ENCODE measurements around the gene OR5B21.

Gene OR5B21

GRCh38 chr11:58508005-58508404 is at the start of gene OR5B21:
Gene OR5B21, minus strand, starts transcription at chr11:58508105. Its CDS starts 0 bp downstream, at chr11:58508105.
- DNase-seq (ENCODE audit: low read depth): no peak

GRCh38 chr11:58549644-58550043 is 41.7 kb upstream of the OR5B21 start:
- DNase-seq (ENCODE audit: low read depth): no peak

- DNase-seq (ENCODE audit: low read depth): no peak
Observed at GRCh38 chr11:58546841-58547240, 38.9 kb upstream of the OR5B21 start.

DNA sequence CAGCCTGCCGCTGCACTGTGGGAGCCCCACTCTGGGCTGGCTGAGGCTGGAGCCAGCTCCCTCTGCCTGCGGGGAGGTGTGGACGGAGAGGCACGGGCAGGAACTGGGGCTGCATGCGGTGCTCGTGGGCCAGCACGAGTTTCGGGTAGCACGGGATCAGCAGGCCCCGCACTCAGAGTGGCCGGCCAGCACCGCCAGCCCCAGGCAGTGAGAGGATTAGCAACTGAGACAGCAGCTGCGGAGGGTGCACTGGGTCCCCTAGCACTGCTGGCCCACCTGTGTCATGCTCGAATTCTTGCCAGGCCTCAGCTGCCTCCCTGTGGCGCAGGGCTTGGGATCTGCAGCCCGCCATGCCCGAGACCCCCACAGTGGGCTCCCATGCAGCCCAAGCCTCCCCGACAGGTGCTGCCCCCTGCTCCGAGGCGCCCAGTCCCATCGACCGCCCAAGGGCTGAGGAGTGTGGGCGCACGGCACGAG is 24.0 kb upstream of the OR5B21 start:
- DNase-seq (ENCODE audit: low read depth): no peak

DNA sequence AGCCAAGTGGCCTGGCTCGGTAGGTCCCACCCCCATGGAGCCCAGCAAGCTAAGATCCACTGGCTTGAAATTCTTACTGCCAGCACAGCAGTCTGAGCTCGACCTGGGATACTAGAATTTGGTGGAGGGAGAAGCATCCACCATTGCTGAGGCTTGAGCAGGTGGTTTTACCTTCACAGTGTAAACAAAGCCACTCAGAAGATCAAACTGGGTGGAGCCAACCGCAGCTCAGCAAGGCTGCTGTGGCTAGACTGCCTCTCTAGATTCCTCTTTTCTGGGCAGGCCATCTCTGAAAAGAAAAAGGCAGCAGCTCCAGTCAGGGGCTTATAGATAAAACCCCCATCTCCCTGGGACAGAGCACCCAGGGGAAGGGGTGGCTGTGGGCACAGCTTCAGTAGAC is 22.3 kb upstream of the OR5B21 start:
- no peak for DNase-seq (ENCODE audit: low read depth)

- no peak for DNase-seq (ENCODE audit: low read depth)
Observed at GRCh38 chr11:58527429-58527828, 19.5 kb upstream of the OR5B21 start.

DNA sequence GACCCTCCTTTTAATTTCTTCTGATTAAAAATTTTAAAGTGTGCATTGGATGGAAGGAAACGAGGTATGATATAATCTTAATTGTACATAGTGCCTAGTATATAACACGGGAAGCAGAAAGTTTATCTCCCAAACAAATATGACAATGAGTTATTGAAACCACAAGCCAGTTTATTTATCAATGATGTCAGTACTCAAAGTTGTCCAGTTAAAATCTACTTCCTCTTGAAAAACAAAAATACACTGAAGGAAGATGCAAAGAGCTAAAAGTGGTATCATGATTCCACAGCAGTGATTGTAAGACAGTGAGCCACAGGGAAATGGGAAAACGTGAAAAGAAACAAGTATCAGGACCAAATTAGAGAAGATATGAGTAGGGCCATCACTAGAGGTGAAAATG is 18.8 kb upstream of the OR5B21 start:
- no peak for DNase-seq (ENCODE audit: low read depth)

DNA sequence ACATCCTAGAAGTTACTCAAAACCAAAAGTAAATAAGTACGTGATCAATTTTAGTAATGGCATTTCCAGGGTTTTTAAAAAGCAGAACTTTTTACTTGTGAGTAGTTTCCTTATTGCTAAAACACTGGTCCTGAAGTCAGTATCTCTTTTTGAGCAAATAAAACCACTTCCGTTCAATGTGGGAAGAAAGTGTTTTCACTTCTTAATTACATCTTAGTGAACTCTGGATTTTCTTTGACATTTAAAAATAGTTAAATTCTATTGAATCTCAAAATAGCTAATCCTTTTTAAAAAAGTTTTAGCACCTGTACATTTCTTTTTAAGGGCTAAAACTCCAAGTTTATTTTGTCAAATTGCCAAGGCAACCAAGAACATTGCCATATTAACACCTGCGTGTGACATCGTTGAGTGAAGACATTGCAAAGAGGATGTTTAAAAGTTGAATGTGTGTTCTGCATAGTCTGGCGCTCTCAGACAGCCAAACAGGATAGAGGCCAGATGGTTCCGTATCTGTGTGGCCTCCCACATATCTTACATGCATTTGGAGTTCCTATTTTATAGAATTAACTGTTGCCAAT is 17.2 kb upstream of the OR5B21 start:
- DNase-seq (ENCODE audit: low read depth): no peak

DNA sequence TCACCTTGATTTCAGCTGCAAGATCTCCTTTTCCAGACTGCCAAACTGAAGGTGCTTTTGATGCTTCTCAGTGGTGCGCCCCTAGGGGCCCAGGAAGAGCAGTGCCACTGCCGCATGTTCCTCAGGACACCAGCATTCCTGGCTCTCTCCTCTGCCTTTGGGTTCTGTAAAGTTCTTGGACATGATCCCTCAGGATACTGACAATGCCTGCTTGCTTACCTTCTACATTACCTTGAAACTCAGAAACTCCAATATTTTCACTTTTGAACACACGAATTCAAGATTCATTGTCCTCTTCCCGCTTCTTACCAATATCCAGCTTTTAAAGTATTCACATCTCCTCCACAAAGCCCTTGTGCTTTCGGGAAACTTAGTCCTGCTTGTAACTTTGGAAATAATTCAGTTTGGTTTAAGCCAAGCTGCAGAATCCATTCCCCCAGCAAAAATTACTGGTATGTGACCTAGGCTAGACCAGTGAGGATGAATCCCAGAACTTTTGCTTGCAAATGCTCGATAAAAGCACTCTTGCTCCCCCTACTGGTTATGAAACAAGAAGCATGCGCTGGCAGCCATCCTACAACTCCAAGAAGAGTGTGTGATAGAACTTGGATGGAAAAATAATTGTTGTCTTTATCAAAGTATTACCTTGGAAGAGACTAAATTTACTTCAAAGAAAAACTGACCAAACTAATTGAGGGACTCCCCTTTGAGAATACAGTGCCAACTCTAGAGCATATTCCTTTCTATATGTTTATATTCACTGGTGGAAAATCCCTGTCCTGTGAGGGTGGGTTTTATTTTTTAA is 16.5 kb upstream of the OR5B21 start:
- DNase-seq (ENCODE audit: low read depth): peak; percentile 80

- peak; percentile 65 for DNase-seq (ENCODE audit: low read depth)
Observed at GRCh38 chr11:58513747-58514367, 6.0 kb upstream of the OR5B21 start.

DNA sequence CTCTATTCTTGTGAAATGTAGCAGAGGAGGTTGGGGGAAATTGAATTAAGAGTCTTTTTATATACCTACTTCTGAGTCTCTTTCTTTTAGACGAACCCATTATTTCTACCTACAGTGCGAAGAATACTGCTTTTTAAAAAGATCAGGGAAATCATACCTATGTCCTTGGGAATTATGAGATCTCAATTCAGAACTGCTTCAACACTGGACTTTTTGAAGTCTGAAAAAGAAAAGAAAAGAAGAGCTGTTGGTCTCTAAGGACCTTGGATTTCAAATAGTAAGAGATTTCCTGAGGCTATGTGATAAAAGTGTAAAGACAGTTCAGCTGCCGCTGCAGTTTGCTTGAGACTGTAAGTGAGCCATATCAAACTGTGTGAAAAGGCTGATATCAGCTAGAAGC is 3.7 kb upstream of the OR5B21 start:
- no peak for DNase-seq (ENCODE audit: low read depth)

DNA sequence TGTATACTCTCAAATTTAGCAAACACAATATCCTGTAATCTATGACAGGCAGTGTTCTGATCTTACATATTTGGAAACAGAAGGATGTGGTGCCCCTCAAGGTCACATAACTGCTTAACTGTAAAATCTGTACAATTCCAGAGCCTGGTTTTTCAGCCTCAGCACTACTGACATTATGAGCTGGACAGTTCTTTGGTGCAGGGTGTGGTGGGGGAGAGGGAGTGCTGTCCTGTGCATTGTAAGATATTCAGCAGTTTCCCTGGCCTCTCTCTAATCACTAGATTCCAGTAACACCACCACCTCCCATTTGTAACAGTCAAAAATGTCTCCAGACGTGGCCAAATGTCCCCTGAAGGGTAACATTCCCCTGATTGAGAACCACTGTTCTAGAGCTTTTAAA is 1.8 kb upstream of the OR5B21 start:
- peak; percentile 31 for DNase-seq (ENCODE audit: low read depth)

DNA sequence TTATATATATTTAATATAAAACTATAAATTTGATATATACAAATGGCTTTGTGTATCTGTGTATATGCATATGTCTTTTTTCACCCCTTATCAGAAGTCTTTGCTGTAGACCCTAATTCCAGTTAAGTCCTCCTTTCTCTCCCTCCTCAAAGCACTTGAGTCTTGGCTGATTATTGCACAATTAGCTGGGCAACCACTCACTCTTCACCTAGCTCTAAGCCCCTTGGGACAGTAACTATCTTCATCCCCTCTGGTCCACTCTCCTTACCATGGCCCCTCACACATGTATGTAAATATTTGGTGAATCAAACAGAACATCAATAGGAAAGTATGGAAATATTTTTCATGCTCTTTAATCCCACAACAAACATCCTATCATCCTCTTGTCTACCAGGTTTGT is 909 bp upstream of the OR5B21 start:
- DNase-seq (ENCODE audit: low read depth): no peak

- no peak for DNase-seq (ENCODE audit: low read depth)
Observed at GRCh38 chr11:58507355-58507754, 550 bp downstream of the OR5B21 start.

DNA sequence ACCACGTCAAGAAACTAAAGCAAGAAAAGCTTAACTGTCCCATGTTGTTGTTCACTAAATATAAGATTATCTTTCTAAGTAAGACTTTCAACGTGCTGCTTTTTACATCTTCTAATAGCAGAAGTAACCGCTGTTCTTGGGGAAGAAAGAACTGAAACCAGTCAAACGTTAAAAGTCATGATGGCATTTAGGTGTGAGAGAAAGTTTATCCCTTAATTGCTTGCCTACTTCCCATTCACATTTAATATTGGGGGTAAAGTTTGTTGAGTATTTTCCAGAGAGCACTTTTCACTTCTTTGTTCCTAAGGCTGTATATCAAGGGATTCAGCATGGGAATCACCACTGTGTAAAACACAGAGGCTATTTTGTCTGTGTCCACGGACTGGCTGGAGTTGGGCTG is 970 bp downstream of the OR5B21 start:
- no peak for DNase-seq (ENCODE audit: low read depth)

- no peak for DNase-seq (ENCODE audit: low read depth)
Observed at GRCh38 chr11:58505849-58506248, 2.1 kb downstream of the OR5B21 start.

GRCh38 chr11:58504232-58504631 is 3.7 kb downstream of the OR5B21 start:
- no peak for DNase-seq (ENCODE audit: low read depth)

DNA sequence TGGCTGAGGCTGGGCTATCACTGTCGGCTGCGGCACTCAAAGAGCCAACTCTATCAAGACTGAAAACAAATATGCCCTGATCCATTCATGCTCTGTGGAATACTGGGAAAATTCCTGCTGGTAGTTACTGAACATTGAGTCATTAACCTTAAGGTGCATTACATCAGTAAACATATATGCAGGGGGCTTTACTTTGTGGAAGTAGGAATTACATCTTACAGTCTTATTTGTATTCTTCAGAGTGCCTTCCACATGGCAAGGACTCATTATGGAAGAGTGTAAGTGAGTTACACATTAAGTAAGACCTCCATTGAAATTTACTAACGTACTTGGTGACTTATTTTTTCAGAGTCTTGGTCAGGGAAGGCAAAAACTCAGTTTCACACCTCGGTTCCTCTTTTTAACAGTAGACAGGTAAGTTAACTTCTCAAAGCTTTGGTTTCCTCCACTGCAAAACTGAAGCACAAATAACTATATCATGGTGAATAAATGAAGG is 4.5 kb downstream of the OR5B21 start:
- no peak for DNase-seq (ENCODE audit: low read depth)

DNA sequence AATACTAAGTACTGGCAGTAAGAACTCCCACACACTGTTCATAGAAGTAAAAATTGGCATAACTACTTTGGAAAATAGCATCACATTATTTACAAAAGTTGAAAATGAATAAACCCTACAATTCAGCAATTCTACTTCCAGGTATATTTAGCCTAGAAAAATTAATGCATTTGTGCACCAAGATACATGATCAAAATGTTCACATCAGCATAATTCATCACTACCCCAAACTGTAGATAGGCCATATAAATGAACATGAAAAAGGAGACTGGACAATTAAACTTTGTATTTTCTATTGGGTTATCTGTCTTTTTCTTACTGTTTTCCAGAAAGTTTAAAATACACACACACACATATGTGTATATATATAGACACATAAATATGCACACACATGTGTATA is 5.9 kb downstream of the OR5B21 start:
- DNase-seq (ENCODE audit: low read depth): no peak

DNA sequence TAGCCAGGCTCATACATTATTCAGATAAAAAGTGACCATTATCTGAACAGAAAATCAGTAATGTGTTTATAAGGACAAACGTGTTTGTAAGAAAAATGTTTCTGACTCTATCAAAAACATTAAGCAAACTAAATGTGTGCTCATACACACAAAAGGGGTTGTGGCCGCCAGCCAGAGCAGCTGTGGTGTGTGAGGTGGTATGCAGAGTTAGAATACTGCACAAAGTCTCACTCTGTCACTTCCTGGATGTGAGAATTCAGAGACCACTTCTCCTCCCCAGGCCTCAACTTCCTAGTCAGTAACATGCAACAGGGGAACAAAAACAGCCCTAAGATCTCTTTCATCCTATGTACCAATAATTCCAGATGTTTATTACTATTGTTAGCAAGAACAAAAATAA is 9.4 kb downstream of the OR5B21 start:
- no peak for DNase-seq (ENCODE audit: low read depth)

- no peak for DNase-seq (ENCODE audit: low read depth)
Observed at GRCh38 chr11:58497951-58498350, 10.0 kb downstream of the OR5B21 start.

DNA sequence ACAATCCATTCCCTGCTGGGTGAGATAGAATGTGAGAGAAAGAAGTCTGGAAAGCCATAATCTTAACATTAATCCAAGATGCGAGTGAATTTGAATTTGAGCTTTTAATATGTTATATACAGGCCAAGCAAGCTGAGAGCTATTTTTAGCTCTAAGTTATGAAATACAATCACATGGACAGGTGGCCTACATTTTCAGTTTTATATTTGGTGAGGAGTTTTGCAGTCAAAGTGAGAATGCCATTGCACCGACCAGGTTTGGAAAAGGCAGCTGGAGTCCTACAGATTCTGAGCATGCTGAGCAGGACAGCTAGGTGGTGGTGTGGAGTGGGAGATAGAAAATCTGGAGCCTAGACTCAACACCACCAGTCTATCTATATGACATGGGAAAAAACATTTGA is 12.0 kb downstream of the OR5B21 start:
- no peak for DNase-seq (ENCODE audit: low read depth)

DNA sequence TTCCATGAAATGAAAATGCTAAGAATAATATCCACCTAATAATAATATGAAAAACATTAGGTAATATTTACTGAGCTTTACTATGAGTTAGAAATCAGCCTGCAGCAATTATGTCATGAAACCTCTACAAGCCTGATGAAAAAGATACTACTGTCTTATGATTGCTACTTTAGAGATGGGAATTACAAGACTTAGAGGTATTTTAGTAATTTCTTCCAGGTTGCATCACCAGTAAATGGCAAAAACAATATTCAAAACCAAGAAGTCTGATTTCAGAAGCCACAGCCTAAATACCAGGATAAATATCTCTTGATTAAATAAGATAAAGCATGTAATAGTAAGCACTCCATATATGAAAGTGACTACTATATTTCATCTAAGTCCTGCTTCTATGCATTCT is 13.8 kb downstream of the OR5B21 start:
- DNase-seq (ENCODE audit: low read depth): peak; percentile 49
